Measurements from ENCODE around the gene CTDNEP1. TPM values are rescaled to one million over a fixed set of nuclear protein-coding genes. Genes with fewer than 3 reads are reported as not detected.
A peak's percentile ranks its signal among the peaks of the same experiment; 100 is the strongest.

CTDNEP1 gene
- total RNA-seq, 3 donors from 2014 or later (not counting 1 experiment from before 2014, with no cell fraction given) = 127 to 139 (median 131) TPM

GRCh38 chr17:7233701-7234082 is 17.8 kb downstream of the CTDNEP1 start:
- TF ChIP-seq CTCF (IDR thresholded peaks at IDR 0.05) = no peak
- H3K36me3 ChIP-seq (ENCODE audit: control insufficient read depth, insufficient read depth, low read length) = peaks cover 31% of the 10 kb centered on the region
- ATAC-seq = no peak
- H3K9me3 Mint-ChIP-seq = no peaks in the 10 kb centered on the region
- no peaks in the 10 kb centered on the region for H3K27me3 Mint-ChIP-seq (ENCODE audit: low read depth in 2 of 2)
- intact Hi-C loops (cut with micrococcal nuclease) = loop anchor here (2.0 to 5.0 kb wide), 2 partner anchors 19 to 904 kb away; no protein-coding TSS in a partner anchor
- peak overlapping the region; percentile 92 to 97 for H3K27ac Mint-ChIP-seq
- peak overlapping the region; percentile 90 for H3K4me3 ChIP-seq (ENCODE audit: low read length)
- H3K9me3 ChIP-seq (ENCODE audit: control insufficient read depth, insufficient read depth, low read length) = no peaks in the 10 kb centered on the region
- H3K4me1 ChIP-seq (ENCODE audit: control insufficient read depth, insufficient read depth, low read length) = peaks cover 37% of the 10 kb centered on the region
- no peaks in the 10 kb centered on the region for H3K27me3 ChIP-seq (ENCODE audit: control insufficient read depth, insufficient read depth, low read length)
- H3K36me3 Mint-ChIP-seq = no peaks in the 10 kb centered on the region
- H3K4me3 Mint-ChIP-seq = peak overlapping the region; percentile 88
- H3K27ac ChIP-seq (ENCODE audit: low read length) = peak overlapping the region; percentile 63
- peaks cover 40 to 66% of the 10 kb centered on the region in 2 donors for H3K4me1 Mint-ChIP-seq
- no peak for DNase-seq
- 5% methylated on average over 9 of the region's 9 CpGs for WGBS (ENCODE audit: insufficient coverage)

- ATAC-seq (no peak), DNase-seq (no peak)
- Mint-ChIP-seq H3K36me3 (no peaks in the 10 kb centered on the region), H3K9me3 (no peaks in the 10 kb centered on the region), H3K27ac (no peak overlapping the region), H3K27me3 (ENCODE audit: low read depth in 2 of 2) (no peaks in the 10 kb centered on the region), H3K4me1 (peaks cover 36 to 57% of the 10 kb centered on the region in 2 donors), H3K4me3 (peak overlapping the region; percentile 26)
- no peak for TF ChIP-seq CTCF (IDR thresholded peaks at IDR 0.05)
- Histone ChIP-seq H3K4me3 (ENCODE audit: low read length) (no peak overlapping the region), H3K9me3 (ENCODE audit: control insufficient read depth, insufficient read depth, low read length) (no peaks in the 10 kb centered on the region), H3K36me3 (ENCODE audit: control insufficient read depth, insufficient read depth, low read length) (peaks cover 46% of the 10 kb centered on the region), H3K4me1 (ENCODE audit: control insufficient read depth, insufficient read depth, low read length) (peaks cover 31% of the 10 kb centered on the region), H3K27ac (ENCODE audit: low read length) (no peak overlapping the region), H3K27me3 (ENCODE audit: control insufficient read depth, insufficient read depth, low read length) (no peaks in the 10 kb centered on the region)
- WGBS (ENCODE audit: insufficient coverage) = 94% methylated on average over 5 of the region's 5 CpGs
- intact Hi-C loops (cut with micrococcal nuclease) = loop anchor here (5.0 kb wide), 1 partner anchor 905 kb away; no protein-coding TSS in a partner anchor
These were observed 19.4 kb downstream of the CTDNEP1 start for GRCh38 chr17:7232114-7232513.

GRCh38 chr17:7229504-7229903 is 22.0 kb downstream of the CTDNEP1 start:
- ATAC-seq = no peak
- Histone ChIP-seq H3K9me3 (ENCODE audit: control insufficient read depth, insufficient read depth, low read length) (no peaks in the 10 kb centered on the region), H3K4me3 (ENCODE audit: low read length) (no peak overlapping the region), H3K4me1 (ENCODE audit: control insufficient read depth, insufficient read depth, low read length) (peaks cover 17% of the 10 kb centered on the region), H3K36me3 (ENCODE audit: control insufficient read depth, insufficient read depth, low read length) (peaks cover 53% of the 10 kb centered on the region), H3K27me3 (ENCODE audit: control insufficient read depth, insufficient read depth, low read length) (no peaks in the 10 kb centered on the region), H3K27ac (ENCODE audit: low read length) (no peak overlapping the region)
- DNase-seq = no peak
- TF ChIP-seq CTCF (IDR thresholded peaks at IDR 0.05) = no peak
- no peaks in the 10 kb centered on the region for H3K27me3 Mint-ChIP-seq (ENCODE audit: low read depth in 2 of 2)
- no peaks in the 10 kb centered on the region for H3K36me3 Mint-ChIP-seq
- no peak overlapping the region for H3K4me3 Mint-ChIP-seq
- no peaks in the 10 kb centered on the region for H3K9me3 Mint-ChIP-seq
- intact Hi-C loops (cut with micrococcal nuclease) = no loop called here
- H3K27ac Mint-ChIP-seq = no peak overlapping the region
- peaks cover 18 to 36% of the 10 kb centered on the region in 2 donors for H3K4me1 Mint-ChIP-seq
- 97% methylated on average over 19 of the region's 19 CpGs for WGBS (ENCODE audit: insufficient coverage)

- intact Hi-C loops (cut with micrococcal nuclease) = no loop called here
- H3K4me1 ChIP-seq (ENCODE audit: control insufficient read depth, insufficient read depth, low read length) = peaks cover 15% of the 10 kb centered on the region
- no peaks in the 10 kb centered on the region for H3K9me3 ChIP-seq (ENCODE audit: control insufficient read depth, insufficient read depth, low read length)
- H3K27ac Mint-ChIP-seq = no peak overlapping the region
- H3K4me3 Mint-ChIP-seq = no peak overlapping the region
- no peaks in the 10 kb centered on the region for H3K9me3 Mint-ChIP-seq
- no peaks in the 10 kb centered on the region for H3K27me3 ChIP-seq (ENCODE audit: control insufficient read depth, insufficient read depth, low read length)
- ATAC-seq (no peak), DNase-seq (no peak)
- 97% methylated on average over 14 of the region's 14 CpGs for WGBS (ENCODE audit: insufficient coverage)
- H3K27ac ChIP-seq (ENCODE audit: low read length) = no peak overlapping the region
- no peaks in the 10 kb centered on the region for H3K36me3 Mint-ChIP-seq
- peaks cover 57% of the 10 kb centered on the region for H3K36me3 ChIP-seq (ENCODE audit: control insufficient read depth, insufficient read depth, low read length)
- no peak for TF ChIP-seq CTCF (IDR thresholded peaks at IDR 0.05)
- peaks cover 18 to 30% of the 10 kb centered on the region in 2 donors for H3K4me1 Mint-ChIP-seq
- no peak overlapping the region for H3K4me3 ChIP-seq (ENCODE audit: low read length)
- no peaks in the 10 kb centered on the region for H3K27me3 Mint-ChIP-seq (ENCODE audit: low read depth in 2 of 2)
These were observed 22.6 kb downstream of the CTDNEP1 start for GRCh38 chr17:7228920-7229319.

All from natural killer cell (primary cell).